GM21619 (cell line): Measurements from ENCODE around the gene TLE7.

Experiments
- ATAC-seq: cut with Tn5 transposase; IDR thresholded peaks from one replicate; pipeline ENCODE4 v1.9.1; 2021; ENCODE audit not compliant: unreplicated experiment

TLE7 gene

DNA sequence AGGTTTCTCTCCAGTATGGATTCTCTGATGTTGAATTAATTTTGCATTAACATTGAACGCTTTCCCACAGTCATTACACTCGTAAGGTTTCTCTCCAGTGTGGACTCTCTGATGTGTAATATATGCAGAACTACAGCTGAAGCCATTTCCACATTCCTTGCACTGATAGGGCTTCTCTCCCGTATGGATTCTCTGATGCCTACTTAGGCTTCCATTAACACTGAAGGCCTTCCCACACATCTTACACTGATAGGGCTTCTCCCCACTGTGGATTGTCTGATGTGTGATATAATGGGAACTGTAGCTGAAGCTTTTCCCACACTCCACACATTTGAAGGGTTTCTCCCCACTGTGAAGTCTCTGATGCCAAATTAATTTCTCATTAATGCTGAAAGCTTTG lies 7.2 kb upstream of the TLE7 start:
- ATAC-seq = no peak

DNA sequence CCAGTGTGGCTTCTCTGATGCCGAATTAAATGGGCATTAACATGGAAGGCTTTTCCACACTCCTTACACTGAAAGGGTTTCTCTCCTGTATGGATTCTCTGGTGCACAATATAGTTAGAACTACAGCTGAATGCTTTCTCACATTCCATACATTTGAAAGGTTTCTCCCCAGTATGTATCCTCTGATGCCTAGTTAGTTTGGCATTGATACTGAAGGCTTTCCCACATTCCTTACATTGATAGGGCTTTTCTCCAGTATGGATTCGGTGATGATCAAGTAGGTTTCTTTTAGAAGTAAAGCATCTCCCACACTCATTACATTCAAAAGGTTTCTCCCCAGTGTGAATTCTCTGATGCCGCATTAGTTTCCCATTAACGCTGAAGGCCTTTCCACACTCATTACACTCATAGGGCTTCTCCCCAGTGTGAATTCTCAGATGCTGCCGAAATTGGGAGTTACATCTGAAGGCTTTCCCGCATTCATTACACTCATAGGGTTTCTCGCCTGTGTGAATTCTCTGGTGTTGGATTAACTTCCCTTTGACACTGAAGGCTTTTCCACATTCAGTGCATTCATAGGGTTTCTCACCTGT lies 6.5 kb upstream of the TLE7 start:
- no peak for ATAC-seq

DNA sequence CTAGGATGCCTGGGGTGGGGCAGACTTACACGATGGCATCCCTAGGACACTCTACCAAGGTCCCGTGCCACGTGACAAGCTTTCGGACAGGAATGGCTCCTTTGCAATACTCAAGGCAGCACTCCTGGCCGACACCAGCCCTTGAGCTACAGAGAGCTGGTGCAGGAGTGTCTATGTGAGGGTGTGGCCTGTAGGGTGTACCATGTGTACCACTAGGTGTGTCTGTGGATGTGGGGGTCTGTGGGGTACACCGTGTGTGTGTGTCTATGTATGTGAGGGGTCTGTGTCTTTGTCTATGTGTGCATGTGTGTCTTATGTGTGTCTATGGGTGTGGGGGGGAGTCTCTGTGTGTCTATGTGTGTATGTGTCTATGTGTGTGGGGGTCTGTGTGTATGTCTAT lies 1.9 kb upstream of the TLE7 start:
- ATAC-seq = no peak

DNA sequence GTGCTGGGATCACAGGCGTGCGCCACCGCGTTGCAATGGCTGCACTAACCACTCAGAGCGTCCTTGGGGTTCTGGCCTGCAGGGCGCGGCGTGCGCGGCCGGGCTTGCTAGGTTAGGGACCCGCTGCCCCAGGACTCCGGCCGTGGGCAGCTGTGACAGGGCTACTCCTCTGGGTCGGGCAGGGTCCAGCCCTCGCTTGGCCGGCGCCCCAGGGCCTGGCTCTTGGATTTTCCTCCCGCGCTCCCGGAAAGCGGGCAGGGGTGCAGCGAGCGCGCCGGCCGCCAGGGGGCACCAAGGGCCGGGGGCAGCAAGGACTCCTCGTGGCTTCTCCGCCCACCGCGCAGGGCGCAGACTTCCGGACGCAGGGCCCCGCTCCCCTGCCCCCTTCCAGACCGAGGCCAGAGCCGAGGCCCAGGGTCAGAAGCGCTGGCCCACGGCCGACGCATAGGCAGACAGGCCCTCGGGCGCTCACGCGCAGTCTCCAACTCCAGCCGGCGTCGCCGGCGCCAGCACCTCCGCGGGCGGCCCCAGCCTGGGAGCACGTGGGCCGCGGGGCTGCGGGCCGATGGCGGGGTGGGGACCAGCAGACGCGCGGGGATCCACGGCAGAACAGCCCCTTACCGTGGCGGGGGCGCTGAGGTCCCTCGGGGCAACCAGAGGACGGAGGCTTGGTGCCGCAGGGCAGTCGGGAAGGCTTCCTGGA lies 355 bp downstream of the TLE7 start:
- ATAC-seq = no peak

DNA sequence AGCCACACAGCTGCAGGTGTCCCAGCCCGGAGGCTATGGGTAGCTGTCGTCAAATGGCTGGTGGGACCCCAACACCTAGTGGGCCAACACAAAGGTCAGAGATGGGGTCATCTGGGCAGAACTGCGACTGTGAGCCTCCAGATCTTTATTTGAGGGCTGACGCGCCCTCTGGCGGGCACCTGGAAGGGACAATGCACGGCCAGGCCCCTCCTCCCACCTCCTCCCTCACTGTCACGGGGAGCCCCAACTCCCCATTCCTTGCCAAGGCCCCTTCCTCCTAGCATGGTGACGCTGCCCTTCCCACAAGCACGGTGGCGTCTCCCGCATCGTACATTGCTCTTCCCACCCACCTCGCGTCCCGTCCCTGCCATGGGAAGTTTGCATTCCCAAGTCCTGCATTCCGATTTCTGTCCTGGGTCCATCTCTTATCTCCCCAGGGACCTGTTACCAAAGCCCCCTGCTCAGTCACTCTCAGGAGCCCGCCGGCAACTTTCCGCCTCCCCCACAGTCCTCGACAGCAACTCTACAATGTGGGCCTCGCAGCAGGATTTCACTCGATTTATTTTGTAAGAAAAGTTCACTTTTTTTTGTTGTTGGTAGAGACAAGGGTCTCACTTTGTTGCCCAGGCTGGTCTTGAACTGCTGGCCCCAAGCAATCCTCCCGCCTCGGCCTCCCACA lies 1.0 kb downstream of the TLE7 start:
- ATAC-seq = no peak

DNA sequence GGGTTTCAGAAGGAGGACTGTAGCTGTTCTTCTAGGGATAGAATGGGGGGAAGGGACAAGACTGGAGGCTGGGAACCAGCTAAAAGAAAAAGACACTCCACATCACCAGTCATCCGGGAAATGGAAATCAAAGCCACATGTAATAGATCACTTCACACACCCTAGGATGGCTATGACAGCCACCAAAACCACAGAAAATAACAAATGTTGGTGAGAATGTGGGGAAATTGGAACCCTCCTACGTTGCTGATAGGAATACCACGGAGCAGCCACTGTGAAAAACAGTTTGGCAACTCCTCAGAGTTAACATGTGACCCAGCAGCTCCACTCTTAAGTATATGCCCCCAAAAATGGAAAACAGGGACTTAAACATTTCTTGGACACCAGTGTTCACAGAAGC lies 2.3 kb downstream of the TLE7 start:
- ATAC-seq = no peak

DNA sequence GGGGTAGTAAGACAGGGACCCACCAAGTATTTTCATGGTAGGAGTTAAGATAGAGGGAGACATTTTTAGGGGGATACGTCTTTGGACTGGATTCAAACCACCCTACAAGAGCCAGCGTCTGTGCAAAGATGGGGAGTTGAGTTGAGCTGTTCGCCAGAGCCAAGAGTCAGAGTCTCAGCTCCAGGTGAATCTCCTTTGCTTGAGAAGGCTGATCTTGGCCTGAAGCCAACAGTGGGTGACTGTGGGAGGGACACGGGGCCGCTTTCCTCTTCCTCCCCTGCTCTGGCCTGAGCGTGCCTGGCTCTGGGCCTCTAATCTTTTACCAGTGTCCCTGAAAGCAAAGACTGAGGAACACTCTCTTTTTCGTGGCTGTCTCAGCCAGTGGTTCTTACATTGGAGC lies 5.4 kb downstream of the TLE7 start:
- ATAC-seq = no peak

DNA sequence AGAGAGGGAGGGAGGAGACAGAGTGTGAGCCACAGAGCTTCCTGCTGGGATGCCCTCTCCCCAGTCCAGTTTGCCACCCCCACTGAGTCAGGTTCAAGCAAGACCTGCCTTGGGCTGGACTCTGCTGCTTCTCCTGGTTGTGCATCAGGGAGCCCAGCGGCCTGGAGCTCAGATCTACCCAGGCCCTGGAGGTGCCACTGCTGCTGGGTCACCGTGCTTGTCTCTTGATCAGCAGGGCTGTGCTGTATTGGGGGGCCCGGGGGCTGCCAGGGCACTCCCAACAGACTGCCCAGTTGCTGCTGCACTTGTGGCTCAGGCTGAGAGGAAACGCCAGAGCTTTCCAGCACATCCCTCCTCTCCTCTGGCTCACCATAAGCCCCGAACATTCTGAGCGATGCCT lies 8.9 kb downstream of the TLE7 start:
- no peak for ATAC-seq

DNA sequence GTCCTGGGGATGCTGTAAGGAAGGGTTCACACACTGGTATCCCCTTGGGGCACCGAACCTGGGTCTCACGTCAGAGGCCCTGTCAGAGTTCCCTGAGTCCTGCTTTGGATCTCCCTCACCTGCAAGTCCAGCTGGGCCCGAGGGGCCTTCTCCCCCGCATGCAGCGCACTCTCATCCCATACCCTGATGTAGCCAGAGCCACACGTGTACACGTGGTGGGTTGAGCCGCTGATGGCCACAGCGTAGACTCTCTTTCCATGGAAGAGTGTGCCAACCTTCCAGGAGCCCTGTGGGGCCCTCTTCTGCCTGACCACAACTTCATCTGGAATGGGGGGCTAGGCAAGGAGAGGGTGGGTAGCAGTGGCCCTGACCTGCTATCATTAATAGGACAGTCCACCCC lies 9.9 kb downstream of the TLE7 start:
- ATAC-seq = no peak

DNA sequence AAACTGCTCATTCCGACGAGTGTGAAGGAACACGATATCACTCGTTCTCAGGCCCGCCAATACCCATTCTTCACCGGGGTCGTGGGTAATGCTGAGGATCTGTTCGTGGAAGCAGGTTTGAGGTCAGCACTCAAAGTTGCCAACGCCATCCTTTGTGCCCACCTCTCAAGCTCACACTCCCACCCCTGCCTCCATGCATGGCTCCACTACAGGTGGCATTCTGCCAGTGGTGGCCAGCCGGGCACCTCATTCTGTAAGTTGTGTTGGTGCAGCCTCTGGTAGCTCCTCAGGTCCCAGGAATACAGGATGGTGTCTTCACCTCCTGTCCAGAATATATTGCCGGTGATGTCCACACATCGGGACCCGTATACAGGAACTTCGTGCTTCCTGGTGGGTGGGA lies 10.7 kb downstream of the TLE7 start:
- no peak for ATAC-seq

DNA sequence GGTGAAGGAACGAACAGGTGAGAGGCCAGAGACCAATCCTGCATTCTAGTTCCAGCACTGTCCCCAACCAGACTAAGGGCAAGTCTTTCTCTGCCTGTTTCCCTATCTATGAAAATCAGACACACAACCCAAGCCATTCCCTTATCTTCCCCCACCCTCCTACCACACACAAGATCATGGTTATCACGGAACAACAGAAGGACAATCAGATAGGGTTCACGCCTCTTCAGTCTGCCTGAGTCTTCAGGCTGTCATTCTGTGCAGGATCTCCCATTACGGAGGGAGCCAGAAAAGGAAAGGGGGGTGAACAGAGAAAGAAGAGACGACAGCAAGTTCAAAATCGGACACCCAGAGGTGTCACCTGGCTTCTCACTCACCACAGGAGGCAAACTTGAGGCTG lies 11.1 kb downstream of the TLE7 start:
- no peak for ATAC-seq

DNA sequence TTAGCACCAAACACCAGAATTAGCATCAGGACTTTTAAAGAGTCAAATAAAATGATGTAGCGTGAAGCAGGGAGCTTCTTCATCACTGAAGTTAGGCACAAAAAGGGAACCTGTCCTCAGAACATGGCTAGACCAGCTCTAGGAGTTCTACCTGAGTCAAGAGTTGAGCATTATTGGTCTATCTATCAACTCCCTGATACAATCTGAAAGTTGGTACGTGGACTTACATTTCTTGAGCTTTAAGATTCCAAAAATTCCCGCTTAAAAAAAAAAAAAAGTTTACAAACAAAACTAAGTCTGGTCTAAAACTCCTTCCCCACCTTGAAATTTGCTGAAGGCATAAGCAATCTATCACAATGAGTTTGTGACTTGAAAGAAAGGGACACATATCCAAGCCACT lies 12.3 kb downstream of the TLE7 start:
- no peak for ATAC-seq

DNA sequence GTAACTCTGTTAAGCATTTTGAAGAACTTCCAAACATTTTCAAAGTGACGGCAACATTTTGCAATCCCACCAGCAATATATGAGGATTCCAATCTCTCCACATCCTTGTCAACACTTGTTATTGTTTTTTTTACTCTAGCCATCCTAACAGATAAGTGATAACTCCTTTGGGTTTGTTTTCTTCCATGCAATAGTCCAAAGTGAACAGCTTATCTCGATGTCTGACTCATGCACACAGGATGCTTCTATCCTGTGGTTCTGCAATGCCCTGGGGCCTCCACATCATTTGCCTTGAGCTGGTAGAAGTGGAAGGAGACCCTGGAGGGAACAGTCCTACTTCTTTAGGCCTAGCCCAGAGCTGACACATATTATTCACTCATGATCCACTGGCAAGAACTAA lies 13.0 kb downstream of the TLE7 start:
- ATAC-seq = no peak

DNA sequence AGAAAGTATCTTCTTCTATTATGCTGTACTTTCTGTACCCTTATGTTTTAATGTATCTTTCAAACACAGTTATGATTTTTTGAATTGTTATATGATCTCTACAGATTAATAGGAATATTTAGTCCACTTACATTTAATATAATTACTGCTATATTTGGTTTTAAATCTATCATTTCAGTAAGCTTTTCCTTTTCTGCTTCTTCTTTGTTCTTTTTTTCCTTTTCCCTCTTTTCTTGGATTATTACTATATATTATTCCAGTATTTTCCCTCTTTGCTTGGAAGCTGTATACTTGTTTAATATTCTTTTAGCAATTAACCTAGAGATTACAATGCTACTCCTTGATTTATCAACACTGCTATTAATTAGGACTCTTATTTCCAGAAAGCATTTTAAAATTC lies 13.5 kb downstream of the TLE7 start:
- ATAC-seq = no peak

DNA sequence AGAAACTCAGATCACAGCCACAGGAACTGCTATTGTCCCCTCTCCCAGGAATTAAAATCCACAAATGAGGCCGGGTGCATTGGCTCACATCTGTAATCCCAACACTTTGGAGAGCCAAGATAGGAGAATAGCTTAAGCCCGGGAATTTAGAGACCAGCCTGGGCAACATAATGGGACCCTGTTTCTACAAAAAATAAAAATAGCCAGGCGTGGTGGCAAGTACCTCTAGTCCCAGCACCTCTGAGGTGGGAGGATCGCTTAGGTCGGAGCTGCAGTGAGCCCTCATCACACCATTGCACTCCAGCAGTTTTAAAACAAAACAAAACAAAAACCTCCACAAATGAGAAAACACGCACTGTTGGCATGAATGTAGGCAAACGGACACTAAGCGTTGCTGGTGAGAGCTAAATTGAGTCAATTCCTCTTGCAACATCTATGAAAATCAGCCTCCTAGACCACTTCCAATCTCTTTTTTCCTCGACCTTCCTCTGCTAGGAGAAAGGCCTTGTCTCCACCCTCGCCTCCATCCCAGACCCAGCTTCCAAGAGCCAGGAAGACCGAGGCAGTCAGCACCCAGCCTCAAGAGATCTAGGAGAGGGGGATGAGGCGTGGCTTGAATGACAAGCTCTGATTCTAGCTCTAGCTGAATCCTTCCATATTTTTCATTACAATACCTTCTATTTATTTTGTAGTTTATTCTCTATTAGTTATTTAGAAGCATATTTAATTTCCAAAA lies 14.8 kb downstream of the TLE7 start:
- no peak for ATAC-seq

DNA sequence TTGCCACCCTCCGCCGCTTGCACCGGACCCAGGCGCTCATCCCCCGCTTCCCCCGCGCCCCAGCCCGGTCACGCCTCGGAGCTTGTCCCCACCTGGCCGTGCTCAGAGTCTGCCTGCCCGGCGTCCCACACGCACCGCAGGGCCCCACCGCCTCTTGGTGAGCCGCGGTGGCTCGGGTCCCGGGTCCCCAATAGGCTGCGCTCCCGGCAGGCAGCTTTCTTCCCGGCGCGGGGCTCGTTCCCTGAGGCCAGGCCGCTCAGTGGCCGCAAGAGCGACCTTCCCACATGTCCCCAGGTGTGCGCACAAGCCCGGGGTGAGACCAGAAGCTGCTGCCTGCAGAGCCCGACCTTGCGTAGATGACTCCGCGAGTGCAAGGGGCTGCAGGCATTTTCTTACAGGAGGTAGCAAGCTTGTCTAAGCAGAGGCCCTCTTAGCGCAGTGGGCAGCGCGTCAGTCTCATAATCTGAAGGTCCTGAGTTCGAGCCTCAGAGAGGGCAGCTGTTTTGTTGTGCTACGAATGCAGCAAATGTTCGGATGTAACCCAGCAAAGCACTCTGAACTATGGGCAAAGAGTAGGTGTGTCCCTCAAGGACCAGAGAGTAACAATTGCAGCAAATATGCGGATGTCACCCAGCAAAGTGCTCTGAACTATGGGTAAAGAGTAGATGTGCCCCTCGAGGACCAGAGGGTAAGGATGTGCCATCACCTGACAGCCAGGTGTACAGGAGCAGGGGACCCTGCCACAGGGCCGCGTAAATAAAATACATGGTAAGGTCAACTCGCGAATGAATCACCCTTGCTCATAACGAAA lies 15.6 kb downstream of the TLE7 start:
- ATAC-seq = peak; percentile 73

DNA sequence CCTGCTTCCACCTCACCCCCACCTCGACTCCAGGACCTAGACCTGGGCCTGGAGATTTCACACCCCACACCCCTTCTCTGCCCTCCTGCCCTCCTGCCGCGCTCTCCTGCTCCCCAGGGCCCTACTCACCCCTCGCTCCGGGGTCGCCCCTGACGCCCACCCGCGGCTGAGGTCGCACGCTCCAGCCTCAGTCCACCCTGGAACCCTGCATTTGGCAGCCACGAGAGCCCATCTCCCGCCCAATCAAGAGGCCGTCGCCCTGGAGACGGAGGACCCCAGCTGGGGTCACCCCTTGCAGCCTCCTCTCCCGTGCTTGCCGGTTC lies 16.1 kb downstream of the TLE7 start:
- no peak for ATAC-seq

DNA sequence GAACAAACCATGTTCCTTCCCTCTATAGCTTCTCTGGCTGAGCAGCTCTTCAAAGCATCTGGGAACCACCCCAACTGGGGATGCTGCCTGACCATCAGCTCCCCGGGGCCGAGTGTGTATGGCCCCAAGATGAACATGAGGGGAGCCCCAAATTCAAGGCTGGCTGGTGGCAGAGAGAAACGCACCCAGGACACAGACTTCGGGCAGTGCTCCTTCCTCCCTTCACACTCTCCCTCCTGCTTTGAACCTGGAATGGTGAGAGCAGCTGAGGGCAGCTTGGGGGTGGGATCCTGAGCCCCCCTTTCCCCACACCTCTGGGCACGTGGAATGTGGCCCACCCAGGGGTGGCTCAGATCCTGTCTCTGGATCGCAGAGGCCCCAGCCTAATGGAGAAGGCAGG lies 17.2 kb downstream of the TLE7 start:
- ATAC-seq = no peak

DNA sequence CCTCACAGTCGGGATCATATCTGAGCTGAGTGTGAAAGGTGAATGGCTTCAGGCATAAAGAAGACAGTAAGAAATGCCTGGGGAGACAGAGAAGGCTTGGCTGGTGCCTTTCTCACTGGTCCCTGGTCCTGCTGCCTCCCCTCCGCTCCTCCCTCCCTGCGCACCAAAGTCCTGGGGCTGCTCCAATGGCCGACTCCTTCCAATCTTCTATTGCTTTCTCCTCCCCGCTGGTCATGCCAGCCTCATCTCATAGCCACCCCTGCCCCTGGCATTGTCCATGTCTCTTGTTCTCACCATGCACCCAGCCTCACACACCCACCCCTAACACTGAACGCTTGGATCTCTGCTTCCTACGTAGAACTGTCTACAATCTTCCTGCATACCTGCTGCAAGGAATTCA lies 18.0 kb downstream of the TLE7 start:
- ATAC-seq = no peak

DNA sequence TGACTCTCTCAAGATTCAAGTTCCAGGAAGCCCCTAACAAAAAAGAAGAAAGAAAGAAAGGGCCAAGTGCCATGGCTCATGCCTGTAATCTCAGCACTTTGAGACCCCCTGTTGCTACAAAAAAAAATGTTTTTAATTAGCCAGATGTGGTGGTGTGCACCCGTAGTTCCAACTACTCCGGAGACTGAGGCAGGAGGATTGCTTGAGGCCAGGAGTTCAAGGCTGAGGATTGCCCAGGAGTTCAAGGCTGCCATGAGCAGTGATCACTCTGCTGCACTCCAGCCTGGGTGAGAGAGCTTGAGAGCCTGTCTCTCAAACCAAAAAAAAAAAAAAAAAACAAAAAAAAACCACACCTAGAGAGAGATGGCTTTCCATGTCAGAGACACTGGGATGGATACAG lies 18.8 kb downstream of the TLE7 start:
- ATAC-seq = no peak

DNA sequence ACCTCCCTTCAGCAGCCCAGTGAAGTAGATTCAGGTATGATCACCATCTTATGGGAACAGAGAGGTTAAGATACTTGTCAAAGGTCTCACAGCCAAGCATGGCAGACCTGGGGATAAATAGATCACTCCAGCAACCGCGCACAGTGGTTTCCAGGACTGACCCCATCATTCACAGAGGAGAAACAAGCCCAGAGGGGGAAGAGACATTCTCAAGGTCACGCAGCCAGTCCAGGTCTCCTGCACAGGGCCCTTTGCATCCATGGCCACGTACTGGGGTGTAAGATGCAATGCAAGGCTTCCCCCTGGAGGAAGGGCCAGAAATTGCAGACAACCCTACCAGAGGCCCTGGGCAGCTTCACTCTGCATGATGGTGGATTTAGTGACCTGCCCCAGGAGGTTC lies 19.9 kb downstream of the TLE7 start:
- no peak for ATAC-seq
